Astrocyte (in vitro differentiated cells and primary cell): ENCODE measurements around the gene GPR179. TPM values are rescaled to one million over a fixed set of nuclear protein-coding genes. Genes with fewer than 3 reads are reported as not detected.

ENCODE experiments used
- DNase-seq: peaks from one replicate; pipeline ENCODE4 v3.0.0-alpha.2; 2010; ENCODE audit warnings: low read depth
- FAIRE-seq: peaks from 2 replicates; lab custom pipeline; 2011; peaks lifted over from hg19 to GRCh38; lab: Jason Lieb, UNC
- H2AFZ ChIP-seq: 2 replicates; pipeline ENCODE4 v1.6.0; 2012; ENCODE audit warnings: low read depth, low read length, inconsistent platforms
- H3K27ac ChIP-seq: 2 replicates; pipeline ENCODE4 v1.5.1; 2011; ENCODE audit warnings: low read depth, low read length, inconsistent platforms
- H3K27me3 ChIP-seq: 2 replicates; pipeline ENCODE4 v1.6.0; 2011; ENCODE audit warnings: low read length, inconsistent platforms; ENCODE audit not compliant: insufficient read depth
- H3K36me3 ChIP-seq: 2 replicates; pipeline ENCODE4 v1.5.1; 2011; ENCODE audit warnings: low read length, inconsistent platforms; ENCODE audit not compliant: insufficient read depth
- H3K4me1 ChIP-seq: 2 replicates; pipeline ENCODE4 v1.5.1; 2011; ENCODE audit warnings: low read length, inconsistent platforms; ENCODE audit not compliant: insufficient read depth
- H3K4me2 ChIP-seq: 2 replicates; pipeline ENCODE4 v1.6.0; 2012; ENCODE audit warnings: low read length, inconsistent platforms
- H3K4me3 ChIP-seq: 2 replicates; pipeline ENCODE4 v1.5.1; 2011; ENCODE audit warnings: low read depth, mild to moderate bottlenecking, low read length, inconsistent platforms; ENCODE audit not compliant: insufficient read depth
- H3K79me2 ChIP-seq: 2 replicates; pipeline ENCODE4 v1.6.0; 2012; ENCODE audit warnings: mild to moderate bottlenecking, low read length, inconsistent platforms; ENCODE audit not compliant: insufficient read depth
- H3K9ac ChIP-seq: 2 replicates; pipeline ENCODE4 v1.6.0; 2012; ENCODE audit warnings: mild to moderate bottlenecking, low read length, inconsistent platforms
- H3K9me3 ChIP-seq: 2 replicates; pipeline ENCODE4 v1.5.1; 2012; ENCODE audit warnings: low read depth, mild to moderate bottlenecking, low read length, inconsistent platforms; ENCODE audit not compliant: insufficient read depth
- H4K20me1 ChIP-seq: 2 replicates; pipeline ENCODE4 v1.6.0; 2012; ENCODE audit warnings: low read length, inconsistent platforms; ENCODE audit not compliant: insufficient read depth
- H3K27ac Mint-ChIP-seq: one replicate; pipeline ENCODE4 v1.8.0; 2021; ENCODE audit warnings: mild to moderate bottlenecking, mixed read lengths; ENCODE audit not compliant: unreplicated experiment
- H3K27me3 Mint-ChIP-seq: one replicate; pipeline ENCODE4 v1.8.0; 2021; ENCODE audit warnings: low read depth, mixed read lengths; ENCODE audit not compliant: unreplicated experiment
- H3K36me3 Mint-ChIP-seq: one replicate; pipeline ENCODE4 v1.8.0; 2021; ENCODE audit warnings: low read depth, mixed read lengths; ENCODE audit not compliant: unreplicated experiment
- H3K4me1 Mint-ChIP-seq: one replicate; pipeline ENCODE4 v1.8.0; 2021; ENCODE audit warnings: low read depth, mixed read lengths; ENCODE audit not compliant: unreplicated experiment
- H3K4me3 Mint-ChIP-seq: one replicate; pipeline ENCODE4 v1.8.0; 2021; ENCODE audit warnings: mild to moderate bottlenecking, moderate library complexity, mixed read lengths; ENCODE audit not compliant: unreplicated experiment
- H3K9me3 Mint-ChIP-seq: one replicate; pipeline ENCODE4 v1.8.0; 2021; ENCODE audit warnings: mild to moderate bottlenecking, mixed read lengths; ENCODE audit not compliant: unreplicated experiment
- EZH2 ChIP-seq: IDR thresholded peaks from 2 replicates; pipeline ENCODE4 v1.6.1; 2012; ENCODE audit warnings: mild to moderate bottlenecking, low read length, inconsistent platforms; ENCODE audit not compliant: insufficient read depth
- total RNA-seq: library from RNA; stranded (reverse); gene quantifications from 2 replicates; pipeline ENCODE4 v1.2.1, GENCODE V29; 2021
- TF ChIP-seq, protein P1 (sequence below): IDR thresholded peaks from 2 replicates; pipeline ENCODE4 v1.5.1; 2011; ENCODE audit warnings: low read depth, mild to moderate bottlenecking, inconsistent platforms, low read length, moderate library complexity; ENCODE audit not compliant: insufficient read depth

Gene GPR179
- total RNA-seq, 1 donor from 2014 or later: 0.07 TPM

DNA sequence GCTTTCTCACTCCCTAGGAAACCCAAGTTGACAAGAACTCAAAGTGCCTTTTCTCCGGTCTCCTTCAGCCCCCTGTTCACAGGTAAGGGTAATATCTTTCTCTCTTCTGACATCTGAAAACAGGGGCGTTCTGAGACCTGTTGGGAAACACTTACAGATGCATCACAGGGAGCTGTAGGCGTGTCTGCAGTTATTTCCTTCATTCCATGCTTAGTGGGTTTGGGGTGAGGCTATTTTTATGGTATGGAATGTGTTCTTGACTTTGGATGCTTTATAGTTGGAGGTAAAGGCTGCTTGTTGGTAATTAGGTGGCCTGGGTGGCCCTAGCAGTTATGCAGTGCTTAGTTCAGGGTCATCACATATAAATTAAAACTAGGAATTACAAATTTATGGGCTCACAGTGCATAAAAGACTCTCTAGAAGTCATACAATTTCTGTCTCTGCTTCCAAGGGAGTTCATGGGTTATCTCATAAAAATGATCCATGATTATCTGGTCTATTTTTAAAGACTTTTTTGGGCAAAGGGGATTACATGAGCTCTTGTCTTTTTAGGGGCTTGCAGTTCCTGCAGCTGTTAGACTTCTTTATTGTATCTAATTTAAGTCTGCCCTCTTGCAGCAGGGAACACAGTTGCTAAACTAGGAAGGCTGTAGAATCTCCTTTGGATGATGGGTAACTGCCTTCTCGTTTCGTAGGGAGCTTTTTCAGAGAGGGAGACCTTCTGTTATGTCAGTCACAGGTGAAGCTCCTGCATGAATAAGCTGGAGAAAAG lies 18.1 kb upstream of the GPR179 start:
- H3K4me2 ChIP-seq: no peak overlapping the region
- H3K27me3 ChIP-seq: no peaks in the 10 kb centered on the region
- no peak overlapping the region for H2AFZ ChIP-seq
- DNase-seq (peak; percentile 23), FAIRE-seq (no peak)
- Mint-ChIP-seq H3K9me3 (no peaks in the 10 kb centered on the region), H3K27me3 (no peaks in the 10 kb centered on the region), H3K4me1 (peaks cover 23% of the 10 kb centered on the region), H3K27ac (no peak overlapping the region), H3K36me3 (peaks cover 7% of the 10 kb centered on the region), H3K4me3 (no peak overlapping the region)
- H3K36me3 ChIP-seq: no peaks in the 10 kb centered on the region
- no peak for TF ChIP-seq EZH2
- TF ChIP-seq, protein P1, sequence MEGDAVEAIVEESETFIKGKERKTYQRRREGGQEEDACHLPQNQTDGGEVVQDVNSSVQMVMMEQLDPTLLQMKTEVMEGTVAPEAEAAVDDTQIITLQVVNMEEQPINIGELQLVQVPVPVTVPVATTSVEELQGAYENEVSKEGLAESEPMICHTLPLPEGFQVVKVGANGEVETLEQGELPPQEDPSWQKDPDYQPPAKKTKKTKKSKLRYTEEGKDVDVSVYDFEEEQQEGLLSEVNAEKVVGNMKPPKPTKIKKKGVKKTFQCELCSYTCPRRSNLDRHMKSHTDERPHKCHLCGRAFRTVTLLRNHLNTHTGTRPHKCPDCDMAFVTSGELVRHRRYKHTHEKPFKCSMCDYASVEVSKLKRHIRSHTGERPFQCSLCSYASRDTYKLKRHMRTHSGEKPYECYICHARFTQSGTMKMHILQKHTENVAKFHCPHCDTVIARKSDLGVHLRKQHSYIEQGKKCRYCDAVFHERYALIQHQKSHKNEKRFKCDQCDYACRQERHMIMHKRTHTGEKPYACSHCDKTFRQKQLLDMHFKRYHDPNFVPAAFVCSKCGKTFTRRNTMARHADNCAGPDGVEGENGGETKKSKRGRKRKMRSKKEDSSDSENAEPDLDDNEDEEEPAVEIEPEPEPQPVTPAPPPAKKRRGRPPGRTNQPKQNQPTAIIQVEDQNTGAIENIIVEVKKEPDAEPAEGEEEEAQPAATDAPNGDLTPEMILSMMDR: no peak
- H3K27ac ChIP-seq: no peak overlapping the region
- H4K20me1 ChIP-seq: peaks cover 66% of the 10 kb centered on the region
- H3K4me1 ChIP-seq: no peaks in the 10 kb centered on the region
- peaks cover 48% of the 10 kb centered on the region for H3K79me2 ChIP-seq
- H3K9ac ChIP-seq: no peak overlapping the region
- no peak overlapping the region for H3K4me3 ChIP-seq
- H3K9me3 ChIP-seq: no peaks in the 10 kb centered on the region

DNA sequence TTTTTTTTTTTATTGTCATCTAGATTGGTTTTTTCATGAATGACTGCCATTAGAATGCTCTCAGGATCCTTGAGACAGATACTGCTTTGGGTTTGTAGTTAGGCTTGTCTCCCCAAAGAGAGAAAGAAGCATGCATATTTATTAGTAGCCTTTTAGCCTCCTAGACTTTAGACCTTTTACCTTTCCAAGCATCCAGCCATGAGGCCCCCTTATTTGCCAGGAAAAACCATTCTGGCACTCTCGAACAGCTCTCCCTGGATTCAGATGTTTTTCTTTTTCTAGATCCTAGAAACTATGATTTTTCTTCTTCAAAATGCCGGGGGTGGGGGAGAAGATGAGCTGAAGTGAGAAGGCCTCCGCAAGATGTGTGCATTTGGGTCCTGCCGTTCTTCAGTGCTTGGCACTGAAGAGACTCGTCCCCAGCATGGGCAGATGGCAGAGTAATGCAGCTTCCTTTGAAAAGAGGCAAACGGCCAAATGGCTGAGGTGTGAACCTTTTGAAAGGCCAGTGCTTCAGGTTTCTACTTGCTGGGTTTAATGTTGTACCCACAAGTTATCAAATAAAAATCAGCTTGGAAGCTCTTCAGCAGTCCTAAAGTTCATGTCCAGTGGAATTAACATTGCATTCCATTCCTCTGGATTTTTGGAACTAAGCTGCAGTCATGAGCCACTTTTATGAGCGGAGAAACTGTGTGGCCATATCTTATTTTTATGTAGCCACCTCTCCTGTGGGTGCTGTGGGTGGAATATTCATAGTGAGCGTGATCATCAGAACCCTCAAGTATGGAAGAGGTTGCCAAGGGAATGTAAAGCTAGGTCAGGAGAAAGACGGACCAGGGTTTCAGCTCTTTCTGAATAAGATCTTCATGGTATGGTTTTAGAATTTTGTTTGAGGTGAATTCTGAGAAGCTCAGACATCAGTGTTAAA lies 15.1 kb upstream of the GPR179 start:
- H4K20me1 ChIP-seq: peaks cover 82% of the 10 kb centered on the region
- H3K27me3 Mint-ChIP-seq: no peaks in the 10 kb centered on the region
- no peak overlapping the region for H3K27ac Mint-ChIP-seq

More for the DNA sequence above, 15.1 kb upstream of the GPR179 start:
- Histone ChIP-seq H3K9ac (no peak overlapping the region), H3K79me2 (peaks cover 78% of the 10 kb centered on the region), H3K36me3 (no peaks in the 10 kb centered on the region), H3K4me1 (peaks cover 4% of the 10 kb centered on the region), H3K4me3 (no peak overlapping the region), H3K9me3 (no peaks in the 10 kb centered on the region), H3K4me2 (no peak overlapping the region), H3K27ac (no peak overlapping the region), H2AFZ (no peak overlapping the region), H3K27me3 (no peaks in the 10 kb centered on the region)
- TF ChIP-seq, protein P1: no peak
- TF ChIP-seq EZH2: no peak
- Mint-ChIP-seq H3K4me3 (no peak overlapping the region), H3K36me3 (peaks cover 4% of the 10 kb centered on the region), H3K4me1 (peaks cover 28% of the 10 kb centered on the region), H3K9me3 (no peaks in the 10 kb centered on the region)
- peak; percentile 18 for DNase-seq
- FAIRE-seq: no peak
